ENCODE results near the gene OR2AE1. TPM values are rescaled to one million over a fixed set of nuclear protein-coding genes. Genes with fewer than 3 reads are reported as not detected.

OR2AE1 gene
- total and polyA plus RNA-seq, 9 of the 15 experiments (the other 6 are each of a cell fraction or from before 2014, with no cell fraction given), result 0.27 TPM; not detected in 8

DNA sequence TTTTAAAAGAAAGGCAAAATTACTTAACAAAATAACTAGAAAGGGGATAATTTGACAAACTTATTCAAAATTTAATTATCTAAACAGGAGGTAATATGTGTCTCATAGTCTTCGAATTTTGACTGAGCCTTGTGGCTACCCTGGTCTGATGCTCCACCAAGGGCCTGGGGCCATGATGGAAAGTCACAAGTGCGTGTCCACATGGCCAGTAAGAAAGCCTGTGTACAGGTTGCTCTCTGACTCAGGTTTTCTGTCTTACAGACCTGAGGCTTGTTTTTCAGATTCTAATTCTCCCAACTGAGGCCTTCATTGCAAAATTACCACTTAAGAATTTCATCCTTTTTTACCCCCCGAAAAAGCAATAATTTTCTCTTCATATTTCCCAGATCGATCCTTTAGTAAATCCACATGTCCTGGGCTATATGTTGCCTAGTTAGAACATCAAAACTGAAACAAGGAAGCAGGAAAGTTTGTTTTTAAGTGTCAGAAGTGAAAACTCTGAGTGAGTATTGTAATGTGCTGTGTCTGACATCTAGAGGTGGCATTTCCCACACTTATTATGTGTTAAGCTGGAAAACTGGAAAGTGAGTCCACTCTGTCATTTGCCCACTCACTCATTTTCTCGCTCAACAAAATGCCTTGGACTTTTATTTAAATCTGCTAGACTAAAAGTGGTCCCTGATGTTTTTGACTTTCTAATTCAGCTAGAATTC lies 39.0 kb downstream of the OR2AE1 start:
- Histone ChIP-seq H3K27ac (ENCODE audit: extremely low read depth, low read depth, low read length) (no peak overlapping the region), H4K20me1 (replicated peaks; ENCODE audit: control insufficient read depth, insufficient read depth, low read length) (no peaks in the 10 kb centered on the region), H3K79me2 (ENCODE audit: control insufficient read depth, insufficient read depth, low read length) (no peaks in the 10 kb centered on the region), H3K9me1 (ENCODE audit: control insufficient read depth, insufficient read depth, low read length) (no peaks in the 10 kb centered on the region), H2AFZ (ENCODE audit: low read depth, low read length) (peak overlapping the region; percentile 41), H3K27me3 (ENCODE audit: control insufficient read depth in 2 of 2, insufficient read depth in 2 of 2, low read length in 2 of 2) (no peaks in the 10 kb centered on the region), H3K36me3 (ENCODE audit: control insufficient read depth, insufficient read depth, low read length) (no peaks in the 10 kb centered on the region), H3K4me1 (replicated peaks in 1 of 2; ENCODE audit: control insufficient read depth in 2 of 2, insufficient read depth in 2 of 2, low read length in 2 of 2) (peaks cover 4 to 49% of the 10 kb centered on the region in 2 experiments), H3K9me3 (replicated peaks; ENCODE audit: control insufficient read depth, insufficient read depth, low read depth, low read length) (no peaks in the 10 kb centered on the region), H3K9ac (ENCODE audit: insufficient read depth in 1 of 2, low read depth in 2 of 2, low read length in 2 of 2) (no peak overlapping the region), H3K4me3 (no peak overlapping the region), H3K4me2 (ENCODE audit: insufficient read depth, low read length) (no peak overlapping the region)
- FAIRE-seq, result peak; percentile 37
- peak; percentile 27 for ATAC-seq
- intact Hi-C loops (cut with micrococcal nuclease) (loop anchor here (1.0 kb wide), 1 partner anchor 207 kb away; no protein-coding TSS in a partner anchor), in situ Hi-C loops (cut with MboI) (loop anchor here (5.0 kb wide), 1 partner anchor 51 kb away; no protein-coding TSS in a partner anchor)
- ChIA-PET CTCF (ENCODE audit: low intra/inter-chr PET ratio) (interaction anchor here (2.5 kb wide), 1 partner anchor 206 kb away, joined by 5 read pairs; no protein-coding TSS in a partner anchor), POLR2A (interaction anchor here (1.4 to 3.3 kb wide), 2 partner anchors 10 to 14 kb away, joined by 4 to 15 read pairs; no protein-coding TSS in a partner anchor)
- 62% methylated on average over 5 of the region's 5 CpGs for WGBS (ENCODE audit: insufficient coverage, low coverage, missing lambda C conversion rate)
- DNase-seq (ENCODE audit: extremely low read depth in 1 of 4, low spot score in 3 of 4), result no peak
- no TSS peak for BruUV-seq (replicated peaks)
- TF ChIP-seq, protein P1, sequence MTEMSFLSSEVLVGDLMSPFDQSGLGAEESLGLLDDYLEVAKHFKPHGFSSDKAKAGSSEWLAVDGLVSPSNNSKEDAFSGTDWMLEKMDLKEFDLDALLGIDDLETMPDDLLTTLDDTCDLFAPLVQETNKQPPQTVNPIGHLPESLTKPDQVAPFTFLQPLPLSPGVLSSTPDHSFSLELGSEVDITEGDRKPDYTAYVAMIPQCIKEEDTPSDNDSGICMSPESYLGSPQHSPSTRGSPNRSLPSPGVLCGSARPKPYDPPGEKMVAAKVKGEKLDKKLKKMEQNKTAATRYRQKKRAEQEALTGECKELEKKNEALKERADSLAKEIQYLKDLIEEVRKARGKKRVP (CRISPR knock-in tag; IDR thresholded peaks at IDR 0.05), result 0 out of 2 replicates have a peak, but pooled peaks have one; percentile 26
- TF ChIP-seq ZNF592 (IDR thresholded peaks at IDR 0.05) (0 out of 2 replicates have a peak, but pooled peaks have one; percentile 31), SMC3 (conservative IDR thresholded peaks at IDR 0.05; ENCODE audit: insufficient read depth, low read depth, low read length) (0 out of 2 replicates have a peak, but pooled peaks have one; percentile 24), ZBTB34 (CRISPR knock-in tag; IDR thresholded peaks at IDR 0.05) (no peak), FOXK2 (conservative IDR thresholded peaks at IDR 0.05 in 1 of 2, IDR thresholded peaks at IDR 0.05 in 1 of 2; ENCODE audit: low read depth in 2 of 2) (peak in 1 of 2 experiments; percentile 46; a peak in 2 of 4 replicates)
- TF ChIP-seq, protein P2, sequence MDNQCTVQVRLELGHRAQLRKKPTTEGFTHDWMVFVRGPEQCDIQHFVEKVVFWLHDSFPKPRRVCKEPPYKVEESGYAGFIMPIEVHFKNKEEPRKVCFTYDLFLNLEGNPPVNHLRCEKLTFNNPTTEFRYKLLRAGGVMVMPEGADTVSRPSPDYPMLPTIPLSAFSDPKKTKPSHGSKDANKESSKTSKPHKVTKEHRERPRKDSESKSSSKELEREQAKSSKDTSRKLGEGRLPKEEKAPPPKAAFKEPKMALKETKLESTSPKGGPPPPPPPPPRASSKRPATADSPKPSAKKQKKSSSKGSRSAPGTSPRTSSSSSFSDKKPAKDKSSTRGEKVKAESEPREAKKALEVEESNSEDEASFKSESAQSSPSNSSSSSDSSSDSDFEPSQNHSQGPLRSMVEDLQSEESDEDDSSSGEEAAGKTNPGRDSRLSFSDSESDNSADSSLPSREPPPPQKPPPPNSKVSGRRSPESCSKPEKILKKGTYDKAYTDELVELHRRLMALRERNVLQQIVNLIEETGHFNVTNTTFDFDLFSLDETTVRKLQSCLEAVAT (IDR thresholded peaks at IDR 0.05), result no peak
- TF ChIP-seq, protein P3, sequence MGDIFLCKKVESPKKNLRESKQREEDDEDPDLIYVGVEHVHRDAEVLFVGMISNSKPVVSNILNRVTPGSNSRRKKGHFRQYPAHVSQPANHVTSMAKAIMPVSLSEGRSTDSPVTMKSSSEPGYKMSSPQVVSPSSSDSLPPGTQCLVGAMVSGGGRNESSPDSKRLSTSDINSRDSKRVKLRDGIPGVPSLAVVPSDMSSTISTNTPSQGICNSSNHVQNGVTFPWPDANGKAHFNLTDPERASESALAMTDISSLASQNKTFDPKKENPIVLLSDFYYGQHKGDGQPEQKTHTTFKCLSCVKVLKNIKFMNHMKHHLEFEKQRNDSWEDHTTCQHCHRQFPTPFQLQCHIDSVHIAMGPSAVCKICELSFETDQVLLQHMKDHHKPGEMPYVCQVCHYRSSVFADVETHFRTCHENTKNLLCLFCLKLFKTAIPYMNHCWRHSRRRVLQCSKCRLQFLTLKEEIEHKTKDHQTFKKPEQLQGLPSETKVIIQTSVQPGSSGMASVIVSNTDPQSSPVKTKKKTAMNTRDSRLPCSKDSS (IDR thresholded peaks at IDR 0.05; ENCODE audit: low read depth, partially characterized antibody), result no peak

Data from K562 (cell line).